Stimulated activated CD4-positive, alpha-beta T cell treated with anti-CD3 and anti-CD28 coated beads, Interleukin-4, amount 100 ng/mL, for 1 hour (primary cell): Measurements from ENCODE around the gene ULK4.
"Not testable (repeated sequence)": the region's sequence is repeated elsewhere in the genome, so short reads cannot be mapped to it uniquely, and the experiment has no call there.

ENCODE experiments used
- DNase-seq: peaks from one replicate; pipeline ENCODE4 v3.0.0-alpha.2; 2020

ULK4 gene

GRCh38 chr3:41863024-41863423 is 98.9 kb downstream of the ULK4 start:
- DNase-seq: no peak

- not testable (repeated sequence) for DNase-seq
Measured at GRCh38 chr3:41860489-41860888, 101.4 kb downstream of the ULK4 start.

- no peak for DNase-seq
Measured at GRCh38 chr3:41854956-41855355, 106.9 kb downstream of the ULK4 start.

- no peak for DNase-seq
Measured at GRCh38 chr3:41853540-41854196, 108.2 kb downstream of the ULK4 start.

- no peak for DNase-seq
Measured at GRCh38 chr3:41848753-41849574, 112.9 kb downstream of the ULK4 start.

- DNase-seq: no peak
Measured at GRCh38 chr3:41847679-41848078, 114.2 kb downstream of the ULK4 start.

GRCh38 chr3:41846850-41847249 is 115.1 kb downstream of the ULK4 start:
- DNase-seq: no peak

GRCh38 chr3:41845826-41846225 is 116.1 kb downstream of the ULK4 start:
- no peak for DNase-seq

GRCh38 chr3:41844256-41844655 is 117.6 kb downstream of the ULK4 start:
- not testable (repeated sequence) for DNase-seq

GRCh38 chr3:41840936-41841668 is 120.8 kb downstream of the ULK4 start:
- DNase-seq: not testable (repeated sequence)

- no peak for DNase-seq
Measured at GRCh38 chr3:41836360-41837134, 125.4 kb downstream of the ULK4 start.

- no peak for DNase-seq
Measured at GRCh38 chr3:41833628-41834027, 128.3 kb downstream of the ULK4 start.

GRCh38 chr3:41819236-41819635 is 142.7 kb downstream of the ULK4 start:
- no peak for DNase-seq

- DNase-seq: no peak
Measured at GRCh38 chr3:41808618-41809017, 153.3 kb downstream of the ULK4 start.

GRCh38 chr3:41808152-41808551 is 153.8 kb downstream of the ULK4 start:
- no peak for DNase-seq

GRCh38 chr3:41794748-41795589 is 166.9 kb downstream of the ULK4 start:
- no peak for DNase-seq

GRCh38 chr3:41792806-41793205 is 169.1 kb downstream of the ULK4 start:
- no peak for DNase-seq

GRCh38 chr3:41769106-41769505 is 192.8 kb downstream of the ULK4 start:
- no peak for DNase-seq

GRCh38 chr3:41768363-41768762 is 193.5 kb downstream of the ULK4 start:
- no peak for DNase-seq

- DNase-seq: not testable (repeated sequence)
Measured at GRCh38 chr3:41762867-41763266, 199.0 kb downstream of the ULK4 start.

- DNase-seq: no peak
Measured at GRCh38 chr3:41753651-41754050, 208.3 kb downstream of the ULK4 start.

GRCh38 chr3:41751597-41751996 is 210.3 kb downstream of the ULK4 start:
- no peak for DNase-seq
